Lung microvascular endothelial cell (primary cell): ENCODE data around the gene ADARB2. TPM values are rescaled to one million over a fixed set of nuclear protein-coding genes. Genes with fewer than 3 reads are reported as not detected.

Experiments
- DNase-seq, 2 donors: peaks; one replicate each; pipeline versions ENCODE4 v3.0.0 to v3.0.0-alpha.2; 2010; ENCODE audit warnings: low read depth in 2 of 2
- total RNA-seq: library from RNA; depleted of rRNA; stranded (reverse); fragments of >200 nt; gene quantifications from 2 replicates; pipeline ENCODE4 v1.2.1, GENCODE V29; 2014

The ADARB2 gene
- total RNA-seq, 1 donor from 2014 or later = 2.0 TPM

- no peak for DNase-seq
Measured at GRCh38 chr10:1272079-1272776, 465.1 kb downstream of the ADARB2 start.

GRCh38 chr10:1270906-1271305, 466.4 kb downstream of the ADARB2 start:
- no peak for DNase-seq

GRCh38 chr10:1270490-1270889, 466.8 kb downstream of the ADARB2 start:
- no peak for DNase-seq

- no peak for DNase-seq
Measured at GRCh38 chr10:1268831-1269230, 468.5 kb downstream of the ADARB2 start.

GRCh38 chr10:1267568-1267967, 469.8 kb downstream of the ADARB2 start:
- no peak for DNase-seq

GRCh38 chr10:1267148-1267547, 470.2 kb downstream of the ADARB2 start:
- DNase-seq = no peak

- DNase-seq = no peak
Measured at GRCh38 chr10:1266033-1266802, 471.1 kb downstream of the ADARB2 start.

GRCh38 chr10:1264001-1264400, 473.3 kb downstream of the ADARB2 start:
- DNase-seq = no peak

- no peak for DNase-seq
Measured at GRCh38 chr10:1257274-1257673, 480.1 kb downstream of the ADARB2 start.

- DNase-seq = no peak
Measured at GRCh38 chr10:1256432-1256725, 480.9 kb downstream of the ADARB2 start.

- no peak for DNase-seq
Measured at GRCh38 chr10:1255600-1256431, 481.5 kb downstream of the ADARB2 start.

GRCh38 chr10:1255118-1255517, 482.2 kb downstream of the ADARB2 start:
- DNase-seq = peak in 1 of 2 donors; percentile 6

GRCh38 chr10:1253523-1254353, 483.6 kb downstream of the ADARB2 start:
- no peak for DNase-seq

GRCh38 chr10:1251769-1252168, 485.6 kb downstream of the ADARB2 start:
- no peak for DNase-seq

- no peak for DNase-seq
Measured at GRCh38 chr10:1249142-1249920, 488.0 kb downstream of the ADARB2 start.

- DNase-seq = peak in 1 of 2 donors; percentile 13
Measured at GRCh38 chr10:1248262-1248630, 489.1 kb downstream of the ADARB2 start.

- DNase-seq = no peak
Measured at GRCh38 chr10:1247598-1248261, 489.6 kb downstream of the ADARB2 start.

- no peak for DNase-seq
Measured at GRCh38 chr10:1244493-1244892, 492.8 kb downstream of the ADARB2 start.

- peak in 1 of 2 donors; percentile 5 for DNase-seq
Measured at GRCh38 chr10:1243486-1244234, 493.7 kb downstream of the ADARB2 start.
